NCI-H2081 treated with DMSO at 0.1 percent for 48 hours (cell line): ENCODE results near the gene FMN2.
"Not testable (repeated sequence)": the region's sequence is repeated elsewhere in the genome, so short reads cannot be mapped to it uniquely, and the experiment has no call there.

Experiments
- DNase-seq: peaks from one replicate; lab custom pipeline; 2025; lab: John Stamatoyannopoulos, UW

FMN2 gene

GRCh38 chr1:240366636-240367035 is 275.0 kb downstream of the FMN2 start:
- no peak for DNase-seq

GRCh38 chr1:240385551-240385950 is 293.9 kb downstream of the FMN2 start:
- DNase-seq, result no peak

GRCh38 chr1:240385985-240386978 is 294.6 kb downstream of the FMN2 start:
- DNase-seq, result no peak

GRCh38 chr1:240387051-240387450 is 295.4 kb downstream of the FMN2 start:
- no peak for DNase-seq

GRCh38 chr1:240391660-240392260 is 300.1 kb downstream of the FMN2 start:
- no peak for DNase-seq

GRCh38 chr1:240394353-240394752 is 302.7 kb downstream of the FMN2 start:
- no peak for DNase-seq

GRCh38 chr1:240395336-240395735 is 303.7 kb downstream of the FMN2 start:
- no peak for DNase-seq

- DNase-seq, result no peak
Observed at GRCh38 chr1:240399381-240399780, 307.7 kb downstream of the FMN2 start.

- DNase-seq, result no peak
Observed at GRCh38 chr1:240401731-240402130, 310.0 kb downstream of the FMN2 start.

GRCh38 chr1:240402326-240402725 is 310.6 kb downstream of the FMN2 start:
- DNase-seq, result no peak

GRCh38 chr1:240404286-240404685 is 312.6 kb downstream of the FMN2 start:
- DNase-seq, result no peak

- DNase-seq, result no peak
Observed at GRCh38 chr1:240405751-240406150, 314.1 kb downstream of the FMN2 start.

GRCh38 chr1:240407407-240407806 is 315.7 kb downstream of the FMN2 start:
- no peak for DNase-seq

- no peak for DNase-seq
Observed at GRCh38 chr1:240409615-240410014, 317.9 kb downstream of the FMN2 start.

GRCh38 chr1:240413732-240414131 is 322.0 kb downstream of the FMN2 start:
- no peak for DNase-seq

GRCh38 chr1:240414237-240414636 is 322.6 kb downstream of the FMN2 start:
- DNase-seq, result no peak

GRCh38 chr1:240415011-240415410 is 323.3 kb downstream of the FMN2 start:
- not testable (repeated sequence) for DNase-seq

- DNase-seq, result no peak
Observed at GRCh38 chr1:240415532-240415931, 323.8 kb downstream of the FMN2 start.

- DNase-seq, result no peak
Observed at GRCh38 chr1:240417317-240417716, 325.6 kb downstream of the FMN2 start.

GRCh38 chr1:240420766-240421165 is 329.1 kb downstream of the FMN2 start:
- no peak for DNase-seq

- no peak for DNase-seq
Observed at GRCh38 chr1:240423246-240423924, 331.7 kb downstream of the FMN2 start.

- no peak for DNase-seq
Observed at GRCh38 chr1:240424740-240425464, 333.2 kb downstream of the FMN2 start.
